Activated CD8-positive, alpha-beta memory T cell treated with anti-CD3 and anti-CD28 coated beads for 4 hours (primary cell): Measurements from ENCODE around the gene MYL7.

Source experiments
- DNase-seq, 2 donors: peaks; one replicate each; pipeline ENCODE4 v3.0.0-alpha.2; 2020; ENCODE audit warnings: low read depth in 2 of 2

The MYL7 gene

GRCh38 chr7:44100458-44101302 is 40.5 kb downstream of the MYL7 start:
- no peak for DNase-seq

- no peak for DNase-seq
These were observed 41.5 kb downstream of the MYL7 start for GRCh38 chr7:44099669-44100068.

- no peak for DNase-seq
These were observed 42.8 kb downstream of the MYL7 start for GRCh38 chr7:44098092-44099068.

GRCh38 chr7:44097064-44097932 is 43.8 kb downstream of the MYL7 start:
- no peak for DNase-seq

GRCh38 chr7:44096326-44096881 is 44.7 kb downstream of the MYL7 start:
- DNase-seq, result no peak

- no peak for DNase-seq
These were observed 45.4 kb downstream of the MYL7 start for GRCh38 chr7:44095781-44096180.

- DNase-seq, result no peak
These were observed 46.1 kb downstream of the MYL7 start for GRCh38 chr7:44094883-44095592.

GRCh38 chr7:44094365-44094764 is 46.8 kb downstream of the MYL7 start:
- no peak for DNase-seq

GRCh38 chr7:44093102-44093641 is 48.0 kb downstream of the MYL7 start:
- no peak for DNase-seq
